ENCODE results near the gene DDX54.

DDX54 gene

DNA sequence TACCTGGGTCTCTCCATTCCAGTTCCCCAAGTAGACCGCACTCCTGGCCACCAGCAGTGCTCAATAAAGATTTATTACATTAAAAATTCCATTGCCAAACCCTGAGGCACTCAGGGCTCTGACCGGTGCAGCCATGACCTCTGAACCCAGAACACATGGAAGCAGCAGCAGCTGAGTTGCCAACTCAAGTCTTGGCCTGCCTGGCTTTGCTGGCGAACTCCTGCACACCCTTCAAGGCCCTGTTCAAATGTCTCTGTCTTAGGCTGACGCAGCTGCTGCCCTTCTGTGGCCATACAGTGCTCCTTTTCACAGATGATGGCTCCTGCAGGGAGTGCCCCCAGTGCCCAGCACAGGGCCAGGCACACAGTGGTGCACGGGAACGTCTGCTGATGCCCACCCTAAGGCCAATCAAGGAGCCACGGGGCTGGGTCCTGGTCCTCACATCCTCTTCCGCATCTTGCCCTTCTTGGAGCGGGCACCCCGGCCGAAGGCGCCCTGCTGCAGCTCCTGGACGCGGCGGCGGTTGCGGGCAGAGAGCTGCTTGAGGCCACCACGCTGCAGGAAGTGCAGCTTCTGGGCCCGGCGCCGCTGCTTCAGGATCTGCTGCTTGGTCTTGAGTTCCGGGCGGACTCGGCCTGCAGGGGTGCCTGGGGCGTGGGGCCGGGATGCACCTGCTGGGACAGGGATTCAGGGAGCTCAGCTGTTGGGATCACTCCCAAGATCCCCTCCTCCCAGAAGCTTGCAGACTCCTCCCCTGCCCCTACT is 26.7 kb downstream of the DDX54 start:
- H3K4me1 ChIP-seq (ENCODE audit: low read length): 0 out of 2 replicates have a peak, but pooled peaks cover 3% of the 10 kb centered on the region
- no peak overlapping the region for H3K9ac ChIP-seq (ENCODE audit: low read length)

DNA sequence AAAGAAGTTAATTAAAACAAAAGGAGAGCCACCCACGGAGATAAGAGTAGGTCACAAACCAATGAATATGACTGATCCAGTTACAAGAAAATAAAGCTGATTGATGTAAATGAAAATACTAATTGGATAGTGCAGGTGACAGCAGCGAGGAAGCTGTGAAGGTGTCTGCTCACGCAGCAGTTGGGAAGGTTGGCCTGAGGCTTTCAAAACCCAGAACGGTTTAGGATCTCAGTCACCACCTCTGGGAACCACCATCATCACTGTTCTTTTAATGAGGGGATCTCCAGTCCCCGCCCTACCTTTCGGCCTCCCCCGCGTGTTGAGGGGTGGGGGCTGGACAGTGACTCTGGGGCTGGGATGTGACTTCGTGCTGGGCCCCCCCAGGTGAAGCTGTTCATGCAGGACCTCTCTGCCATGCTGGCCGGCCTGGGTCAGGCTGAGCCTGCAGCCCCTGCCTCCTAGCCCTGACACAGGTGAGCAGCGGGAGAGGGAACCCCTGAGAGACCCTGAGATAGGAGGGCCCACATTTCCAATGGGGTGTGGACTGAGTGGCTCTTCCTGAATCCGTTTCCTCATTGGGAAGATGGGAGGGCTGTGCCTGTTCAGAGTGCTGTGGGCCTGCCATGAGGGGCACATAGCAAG is 27.9 kb downstream of the DDX54 start:
- Histone ChIP-seq H3K4me1 (ENCODE audit: low read length) (peaks cover 5% of the 10 kb centered on the region; the same call in 1 of the 2 replicates), H3K4me3 (ENCODE audit: low read length) (no peak overlapping the region), H3K27ac (ENCODE audit: low read length) (no peak overlapping the region), H4K20me1 (ENCODE audit: insufficient read depth, low read length) (peaks cover 4% of the 10 kb centered on the region), H3K27me3 (ENCODE audit: low read depth, low read length) (peaks cover 7% of the 10 kb centered on the region), H3K36me3 (replicated peaks; ENCODE audit: low read depth, low read length) (peaks cover 31% of the 10 kb centered on the region), H2AFZ (ENCODE audit: low read depth, low read length) (no peak overlapping the region), H3K4me2 (ENCODE audit: low read length) (no peak overlapping the region), H3K9ac (ENCODE audit: low read length) (no peak overlapping the region), H3K9me3 (ENCODE audit: insufficient read depth, low read length) (no peaks in the 10 kb centered on the region), H3K79me2 (ENCODE audit: low read length) (no peaks in the 10 kb centered on the region)
- TF ChIP-seq, protein P1, sequence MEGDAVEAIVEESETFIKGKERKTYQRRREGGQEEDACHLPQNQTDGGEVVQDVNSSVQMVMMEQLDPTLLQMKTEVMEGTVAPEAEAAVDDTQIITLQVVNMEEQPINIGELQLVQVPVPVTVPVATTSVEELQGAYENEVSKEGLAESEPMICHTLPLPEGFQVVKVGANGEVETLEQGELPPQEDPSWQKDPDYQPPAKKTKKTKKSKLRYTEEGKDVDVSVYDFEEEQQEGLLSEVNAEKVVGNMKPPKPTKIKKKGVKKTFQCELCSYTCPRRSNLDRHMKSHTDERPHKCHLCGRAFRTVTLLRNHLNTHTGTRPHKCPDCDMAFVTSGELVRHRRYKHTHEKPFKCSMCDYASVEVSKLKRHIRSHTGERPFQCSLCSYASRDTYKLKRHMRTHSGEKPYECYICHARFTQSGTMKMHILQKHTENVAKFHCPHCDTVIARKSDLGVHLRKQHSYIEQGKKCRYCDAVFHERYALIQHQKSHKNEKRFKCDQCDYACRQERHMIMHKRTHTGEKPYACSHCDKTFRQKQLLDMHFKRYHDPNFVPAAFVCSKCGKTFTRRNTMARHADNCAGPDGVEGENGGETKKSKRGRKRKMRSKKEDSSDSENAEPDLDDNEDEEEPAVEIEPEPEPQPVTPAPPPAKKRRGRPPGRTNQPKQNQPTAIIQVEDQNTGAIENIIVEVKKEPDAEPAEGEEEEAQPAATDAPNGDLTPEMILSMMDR (IDR thresholded peaks at IDR 0.05; ENCODE audit: low read depth, low read length): no peak

More for the DNA sequence above, 26.7 kb downstream of the DDX54 start:
- Histone ChIP-seq H3K4me2 (ENCODE audit: low read length) (no peak overlapping the region), H2AFZ (ENCODE audit: low read depth, low read length) (no peak overlapping the region), H3K79me2 (ENCODE audit: low read length) (no peaks in the 10 kb centered on the region), H3K27ac (ENCODE audit: low read length) (no peak overlapping the region), H4K20me1 (ENCODE audit: insufficient read depth, low read length) (peaks cover 4% of the 10 kb centered on the region), H3K27me3 (ENCODE audit: low read depth, low read length) (no peaks in the 10 kb centered on the region), H3K36me3 (replicated peaks; ENCODE audit: low read depth, low read length) (peaks cover 41% of the 10 kb centered on the region), H3K9me3 (ENCODE audit: insufficient read depth, low read length) (no peaks in the 10 kb centered on the region), H3K4me3 (ENCODE audit: low read length) (no peak overlapping the region)
- no peak for TF ChIP-seq EZH2phosphoT487 (IDR thresholded peaks at IDR 0.05; ENCODE audit: low read depth)
- TF ChIP-seq, protein P1 (IDR thresholded peaks at IDR 0.05; ENCODE audit: low read depth, low read length): no peak

- no peak overlapping the region for H3K4me2 ChIP-seq (ENCODE audit: low read length)
- TF ChIP-seq EZH2phosphoT487 (IDR thresholded peaks at IDR 0.05; ENCODE audit: low read depth): no peak
- TF ChIP-seq, protein P1 (IDR thresholded peaks at IDR 0.05; ENCODE audit: low read depth, low read length): no peak
- no peak overlapping the region for H3K9ac ChIP-seq (ENCODE audit: low read length)
- H4K20me1 ChIP-seq (ENCODE audit: insufficient read depth, low read length): no peaks in the 10 kb centered on the region; the same call in 1 of the 2 replicates
- peaks cover 2% of the 10 kb centered on the region; the same call in 1 of the 2 replicates for H3K4me1 ChIP-seq (ENCODE audit: low read length)
- H3K27me3 ChIP-seq (ENCODE audit: low read depth, low read length): peaks cover 13% of the 10 kb centered on the region
- H3K4me3 ChIP-seq (ENCODE audit: low read length): no peak overlapping the region
- no peaks in the 10 kb centered on the region for H3K9me3 ChIP-seq (ENCODE audit: insufficient read depth, low read length)
- peaks cover 24% of the 10 kb centered on the region for H3K36me3 ChIP-seq (replicated peaks; ENCODE audit: low read depth, low read length)
- no peak overlapping the region for H2AFZ ChIP-seq (ENCODE audit: low read depth, low read length)
- H3K27ac ChIP-seq (ENCODE audit: low read length): no peak overlapping the region
- H3K79me2 ChIP-seq (ENCODE audit: low read length): no peaks in the 10 kb centered on the region
Measured at GRCh38 chr12:113155646-113156045, 29.6 kb downstream of the DDX54 start.

DNA sequence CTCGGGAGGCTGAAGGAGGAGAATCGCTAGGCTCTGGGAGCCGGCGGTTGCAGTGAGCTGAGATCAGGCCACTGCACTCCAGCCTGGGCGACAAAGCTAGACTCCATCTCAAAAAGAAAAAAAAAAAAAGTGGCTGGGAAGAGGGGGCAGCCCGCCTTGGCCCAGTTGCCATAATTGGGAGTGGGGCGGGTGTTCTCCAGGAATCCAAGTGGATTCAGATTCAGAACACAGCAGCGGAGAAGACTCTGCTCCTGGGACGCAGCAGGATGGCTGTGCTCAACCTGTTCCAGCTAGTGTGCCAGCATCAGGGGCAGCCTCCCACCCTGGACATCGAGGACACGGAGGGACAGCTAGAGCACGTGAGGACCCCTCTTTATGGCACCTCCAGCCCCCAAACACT is 30.2 kb downstream of the DDX54 start:
- TF ChIP-seq EZH2phosphoT487 (IDR thresholded peaks at IDR 0.05; ENCODE audit: low read depth): no peak
- TF ChIP-seq, protein P1 (IDR thresholded peaks at IDR 0.05; ENCODE audit: low read depth, low read length): no peak
- Histone ChIP-seq H3K27me3 (ENCODE audit: low read depth, low read length) (peaks cover 13% of the 10 kb centered on the region), H3K79me2 (ENCODE audit: low read length) (no peaks in the 10 kb centered on the region), H3K27ac (ENCODE audit: low read length) (no peak overlapping the region), H3K36me3 (replicated peaks; ENCODE audit: low read depth, low read length) (peaks cover 18% of the 10 kb centered on the region), H3K9me3 (ENCODE audit: insufficient read depth, low read length) (no peaks in the 10 kb centered on the region), H4K20me1 (ENCODE audit: insufficient read depth, low read length) (no peaks in the 10 kb centered on the region; the same call in 1 of the 2 replicates), H3K4me2 (ENCODE audit: low read length) (no peak overlapping the region), H3K4me1 (ENCODE audit: low read length) (peaks cover 2% of the 10 kb centered on the region; the same call in 1 of the 2 replicates), H3K9ac (ENCODE audit: low read length) (no peak overlapping the region), H2AFZ (ENCODE audit: low read depth, low read length) (no peak overlapping the region), H3K4me3 (ENCODE audit: low read length) (no peak overlapping the region)
